Endothelial cell of umbilical vein (primary cell): ENCODE measurements around the gene KRT10. TPM values are rescaled to one million over a fixed set of nuclear protein-coding genes. Genes with fewer than 3 reads are reported as not detected.

Source experiments
- BruUV-seq: library from RNA; stranded (reverse); fragments of 400-500 nt; replicated peaks from 2 replicates; lab custom pipeline; 2021; lab: Mats Ljungman, UMichigan
- CTCF ChIA-PET: fragments of 300-600, 350-600 bp; sonication (Branson Sonifier 250); formaldehyde crosslinking; loops from one replicate; lab custom pipeline; 2021; ENCODE audit warnings: antibody characterized with exemption, inconsistent platforms; lab: Charles Lee
- POLR2A ChIA-PET: fragments of 300-600, 350-600 bp; sonication (Branson Sonifier 250); formaldehyde crosslinking; loops from one replicate; lab custom pipeline; 2021; ENCODE audit warnings: antibody characterized with exemption, inconsistent platforms; lab: Charles Lee
- DNase-seq: peaks from one replicate; pipeline ENCODE4 v3.0.0-alpha.2; 2011; ENCODE audit warnings: low read depth, low spot score
- FAIRE-seq: peaks from 2 replicates; lab custom pipeline; 2011; peaks lifted over from hg19 to GRCh38; lab: Jason Lieb, UNC
- H2AFZ ChIP-seq: 2 replicates; pipeline ENCODE4 v1.6.0; 2012; ENCODE audit warnings: low read depth, low read length, control low read depth, inconsistent platforms
- H3K27ac ChIP-seq: 2 replicates; pipeline ENCODE4 v1.5.1; 2011; ENCODE audit warnings: low read depth, mild to moderate bottlenecking, control low read depth, low read length, moderate library complexity; ENCODE audit not compliant: insufficient read depth
- H3K27me3 ChIP-seq, 2 experiments: 2 replicates each; pipeline versions ENCODE4 v1.6.0 to v1.6.1; 2011; ENCODE audit warnings: low read length in 2 of 2, mixed read lengths in 1 of 2; ENCODE audit not compliant: control insufficient read depth in 2 of 2, insufficient read depth in 2 of 2
- H3K36me3 ChIP-seq, 2 experiments: 2 replicates in 1 of 2; 3 replicates in 1 of 2; pipeline ENCODE4 v1.5.1; 2011; ENCODE audit warnings: low read length in 2 of 2, mild to moderate bottlenecking in 1 of 2, moderate library complexity in 1 of 2; ENCODE audit not compliant: control insufficient read depth in 2 of 2, insufficient read depth in 2 of 2; ENCODE audit errors: extremely low read depth in 1 of 2
- H3K4me1 ChIP-seq: 3 replicates; pipeline ENCODE4 v1.5.1; 2011; ENCODE audit warnings: mild to moderate bottlenecking, low read length; ENCODE audit not compliant: control insufficient read depth, insufficient read depth; ENCODE audit errors: extremely low read depth
- H3K4me2 ChIP-seq: 2 replicates; pipeline ENCODE4 v1.6.1; 2011; ENCODE audit warnings: low read length, control low read depth, mixed read lengths; ENCODE audit not compliant: insufficient read depth
- H3K4me3 ChIP-seq, 3 experiments: fragments of 200-600 bp in 1 of 3; sonication (generic), shearing (Covaris generic) in 1 of 3; replicated peaks in 1 of 3; 2 replicates each; pipeline ENCODE4 v1.5.1; 2011 to 2016; ENCODE audit warnings: control low read depth in 3 of 3, low read length in 3 of 3, mild to moderate bottlenecking in 2 of 3, inconsistent platforms in 1 of 3, low read depth in 1 of 3, moderate library complexity in 1 of 3; ENCODE audit not compliant: insufficient read depth in 1 of 3
- H3K79me2 ChIP-seq: 2 replicates; pipeline ENCODE4 v1.6.0; 2012; ENCODE audit warnings: low read length, inconsistent platforms; ENCODE audit not compliant: control insufficient read depth, insufficient read depth
- H3K9ac ChIP-seq: replicated peaks from 2 replicates; pipeline ENCODE3; 2011; ENCODE audit warnings: low read length, control low read depth; ENCODE audit not compliant: insufficient read depth; ENCODE audit errors: extremely low read depth
- H3K9me1 ChIP-seq: replicated peaks from 3 replicates; pipeline ENCODE4 v1.6.0; 2011; ENCODE audit warnings: mild to moderate bottlenecking, low read length; ENCODE audit not compliant: control insufficient read depth, insufficient read depth; ENCODE audit errors: extremely low read depth
- H3K9me3 ChIP-seq: replicated peaks from 2 replicates; pipeline ENCODE4 v1.5.1; 2012; ENCODE audit warnings: low read length, inconsistent platforms; ENCODE audit not compliant: control insufficient read depth, insufficient read depth
- H4K20me1 ChIP-seq: replicated peaks from 2 replicates; pipeline ENCODE3; 2011; ENCODE audit warnings: mild to moderate bottlenecking, low read length; ENCODE audit not compliant: control insufficient read depth, insufficient read depth; ENCODE audit errors: extremely low read depth
- EZH2 ChIP-seq: IDR thresholded peaks from 2 replicates; pipeline ENCODE4 v1.6.1; 2012; ENCODE audit warnings: borderline replicate concordance, low read depth, mild to moderate bottlenecking, moderate library complexity, low read length, inconsistent platforms; ENCODE audit not compliant: severe bottlenecking
- FOS ChIP-seq: IDR thresholded peaks from 2 replicates; pipeline ENCODE4 v1.6.1; 2011; ENCODE audit warnings: mild to moderate bottlenecking, low read length, moderate library complexity, borderline replicate concordance; ENCODE audit not compliant: insufficient read depth
- GATA2 ChIP-seq: IDR thresholded peaks from 2 replicates; pipeline ENCODE4 v1.7.0; 2011; ENCODE audit warnings: low read depth, mild to moderate bottlenecking, moderate library complexity, mixed read lengths, low read length; ENCODE audit not compliant: insufficient read length, insufficient read depth
- JUN ChIP-seq: IDR thresholded peaks from 2 replicates; pipeline ENCODE4 v1.6.1; 2011; ENCODE audit warnings: borderline replicate concordance, low read depth; ENCODE audit not compliant: insufficient read length, insufficient read depth
- MYC ChIP-seq: IDR thresholded peaks from one replicate; pipeline ENCODE4 v1.6.1; 2011; ENCODE audit warnings: mild to moderate bottlenecking, low read depth, low read length
- POLR2A ChIP-seq: IDR thresholded peaks from 2 replicates; pipeline ENCODE4 v1.6.1; 2012; ENCODE audit warnings: low read depth, mild to moderate bottlenecking, control low read depth, low read length
- POLR2AphosphoS5 ChIP-seq: IDR thresholded peaks from 2 replicates; pipeline ENCODE4 v1.6.1; 2012; ENCODE audit warnings: low read depth, mild to moderate bottlenecking, control low read depth, low read length, moderate library complexity; ENCODE audit not compliant: insufficient read depth
- dilution Hi-C: fragments of 300-500 bp; cut with MboI; formaldehyde crosslinking; loops from one replicate; pipeline ENCODE4 v1.15.0; 2019; ENCODE audit warnings: low sequenced_read_pairs; ENCODE audit not compliant: extremely low pct_ligation_motif_present
- intact Hi-C: fragments of 100-400 bp; cut with micrococcal nuclease; formaldehyde crosslinking; loops from one replicate; pipeline ENCODE4 v1.10.0; 2022
- polyA plus RNA-seq, 4 experiments: library from polyadenylated mRNA; depleted of rRNA in 3 of 4; stranded (reverse) in 3 of 4; unstranded in 1 of 4; fragments of >200 nt; gene quantifications; 2 replicates each; pipeline versions ENCODE4 v1.2.1 to v1.2.3, GENCODE V29; 2011 to 2012; ENCODE audit warnings: missing spikeins in 1 of 4
- total RNA-seq: library from RNA; stranded (reverse); gene quantifications from 2 replicates; pipeline ENCODE4 v1.2.3, GENCODE V29; 2021
- TF ChIP-seq, protein P1 (sequence below): IDR thresholded peaks from 2 replicates; pipeline ENCODE4 v1.6.1; 2011; ENCODE audit not compliant: insufficient read depth, insufficient read length
- TF ChIP-seq, protein P2 (sequence below), 2 donors: IDR thresholded peaks; 1 replicate in 1 of 2; 2 replicates in 1 of 2; pipeline ENCODE4 v1.5.1; 2011; ENCODE audit warnings: low read length in 2 of 2, mild to moderate bottlenecking in 2 of 2, moderate library complexity in 2 of 2, control low read depth in 1 of 2, inconsistent platforms in 1 of 2, low read depth in 1 of 2; ENCODE audit not compliant: insufficient read depth in 1 of 2; ENCODE audit errors: extremely low read depth in 1 of 2

KRT10 gene
- total and polyA plus RNA-seq, 2 donors (not counting 3 experiments of a cell fraction or from before 2014, with no cell fraction given): 5.1 to 55.6 TPM

DNA sequence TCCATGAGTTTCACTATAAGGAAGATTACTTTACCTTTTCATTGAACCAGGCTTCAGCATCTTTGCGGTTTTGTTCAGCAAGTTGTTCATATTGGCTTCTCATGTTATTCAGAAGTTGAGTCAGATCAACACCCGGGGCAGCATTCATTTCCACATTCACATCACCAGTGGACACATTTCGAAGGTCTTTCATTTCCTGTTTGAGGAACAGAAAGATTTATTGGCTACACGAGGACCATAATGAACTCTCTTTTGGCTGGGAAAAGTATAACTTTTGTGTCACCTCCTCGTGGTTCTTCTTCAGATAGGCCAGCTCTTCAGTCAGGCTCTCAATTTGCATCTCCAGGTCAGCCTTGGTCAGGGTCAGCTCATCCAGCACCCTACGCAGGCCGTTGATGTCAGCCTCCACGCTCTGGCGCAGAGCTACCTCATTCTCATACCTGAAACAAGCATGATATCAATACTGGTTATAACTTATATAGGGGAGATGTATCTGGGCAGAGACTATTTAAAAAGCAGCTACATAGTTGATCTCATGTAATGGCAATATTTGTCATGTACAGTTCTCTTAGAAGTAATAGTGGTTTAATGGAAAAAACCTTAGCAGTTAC, 2.1 kb downstream of the KRT10 start:
- Histone ChIP-seq H3K9me1 (no peaks in the 10 kb centered on the region), H3K9ac (no peak overlapping the region), H3K9me3 (no peaks in the 10 kb centered on the region), H3K4me3 (no peak overlapping the region), H3K4me2 (no peak overlapping the region), H3K27ac (no peak overlapping the region), H3K27me3 (no peaks in the 10 kb centered on the region), H3K36me3 (peaks cover 0 to 2% of the 10 kb centered on the region in 2 experiments), H4K20me1 (no peaks in the 10 kb centered on the region), H2AFZ (no peak overlapping the region), H3K4me1 (peaks cover 9% of the 10 kb centered on the region), H3K79me2 (no peaks in the 10 kb centered on the region)
- CTCF ChIA-PET: interaction anchor here (1.3 kb wide), 1 partner anchor 842 kb away, joined by 3 read pairs; no protein-coding TSS in a partner anchor
- BruUV-seq: no TSS peak
- FAIRE-seq (no peak), DNase-seq (no peak)
- intact Hi-C loops: no loop called here
- dilution Hi-C loops: no loop called here
- POLR2A ChIA-PET: no interaction called here
- TF ChIP-seq MYC (no peak), JUN (no peak), POLR2AphosphoS5 (no peak), EZH2 (no peak), POLR2A (no peak), GATA2 (no peak), FOS (no peak)
- TF ChIP-seq, protein P1, sequence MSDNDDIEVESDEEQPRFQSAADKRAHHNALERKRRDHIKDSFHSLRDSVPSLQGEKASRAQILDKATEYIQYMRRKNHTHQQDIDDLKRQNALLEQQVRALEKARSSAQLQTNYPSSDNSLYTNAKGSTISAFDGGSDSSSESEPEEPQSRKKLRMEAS: no peak
- TF ChIP-seq, protein P2, sequence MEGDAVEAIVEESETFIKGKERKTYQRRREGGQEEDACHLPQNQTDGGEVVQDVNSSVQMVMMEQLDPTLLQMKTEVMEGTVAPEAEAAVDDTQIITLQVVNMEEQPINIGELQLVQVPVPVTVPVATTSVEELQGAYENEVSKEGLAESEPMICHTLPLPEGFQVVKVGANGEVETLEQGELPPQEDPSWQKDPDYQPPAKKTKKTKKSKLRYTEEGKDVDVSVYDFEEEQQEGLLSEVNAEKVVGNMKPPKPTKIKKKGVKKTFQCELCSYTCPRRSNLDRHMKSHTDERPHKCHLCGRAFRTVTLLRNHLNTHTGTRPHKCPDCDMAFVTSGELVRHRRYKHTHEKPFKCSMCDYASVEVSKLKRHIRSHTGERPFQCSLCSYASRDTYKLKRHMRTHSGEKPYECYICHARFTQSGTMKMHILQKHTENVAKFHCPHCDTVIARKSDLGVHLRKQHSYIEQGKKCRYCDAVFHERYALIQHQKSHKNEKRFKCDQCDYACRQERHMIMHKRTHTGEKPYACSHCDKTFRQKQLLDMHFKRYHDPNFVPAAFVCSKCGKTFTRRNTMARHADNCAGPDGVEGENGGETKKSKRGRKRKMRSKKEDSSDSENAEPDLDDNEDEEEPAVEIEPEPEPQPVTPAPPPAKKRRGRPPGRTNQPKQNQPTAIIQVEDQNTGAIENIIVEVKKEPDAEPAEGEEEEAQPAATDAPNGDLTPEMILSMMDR (IDR thresholded peaks at IDR 0.05; ENCODE audit: extremely low read depth in 1 of 2, insufficient read depth in 1 of 2, low read depth in 1 of 2, low read length in 2 of 2): no peak
